Neural cell (in vitro differentiated cells): ENCODE data around the gene ATP6V1F. TPM values are rescaled to one million over a fixed set of nuclear protein-coding genes. Genes with fewer than 3 reads are reported as not detected.

ENCODE experiments used
- H2AFZ ChIP-seq: fragments of 200-600, 300-800 bp; sonication (generic), shearing (Covaris generic); 2 replicates; pipeline ENCODE4 v1.6.0; 2014; ENCODE audit warnings: low read depth, mild to moderate bottlenecking, antibody characterized with exemption, low read length, moderate library complexity
- H3F3A ChIP-seq: fragments of 200-600 bp; shearing (Covaris generic); 2 replicates; pipeline ENCODE4 v1.6.1; 2016; ENCODE audit warnings: mild to moderate bottlenecking, moderate library complexity, mixed read lengths, antibody characterized with exemption, low read length; ENCODE audit not compliant: insufficient read depth, poor library complexity, severe bottlenecking
- H3K27ac ChIP-seq: fragments of 200-600, 300-800 bp; sonication (generic), shearing (Covaris generic); 2 replicates; pipeline ENCODE4 v1.5.1; 2014; ENCODE audit warnings: mild to moderate bottlenecking, low read length, moderate library complexity
- H3K27me3 ChIP-seq: fragments of 300-800, 200-600 bp; sonication (generic), shearing (Covaris generic); 2 replicates; pipeline ENCODE4 v1.6.0; 2014; ENCODE audit warnings: mild to moderate bottlenecking, low read depth, low read length, moderate library complexity; ENCODE audit not compliant: insufficient read depth
- H3K36me3 ChIP-seq: fragments of 300-800, 200-600 bp; sonication (generic), shearing (Covaris generic); 2 replicates; pipeline ENCODE4 v1.5.1; 2014; ENCODE audit warnings: mild to moderate bottlenecking, antibody characterized with exemption, low read length, moderate library complexity; ENCODE audit not compliant: insufficient read depth
- H3K4me2 ChIP-seq: fragments of 300-800, 200-600 bp; sonication (generic), shearing (Covaris generic); 2 replicates; pipeline ENCODE4 v1.6.0; 2014; ENCODE audit warnings: mild to moderate bottlenecking, low read length
- H3K4me3 ChIP-seq: fragments of 300-800, 200-600 bp; sonication (generic), shearing (Covaris generic); 2 replicates; pipeline ENCODE4 v1.5.1; 2014; ENCODE audit warnings: mild to moderate bottlenecking, low read length, moderate library complexity
- H3K79me2 ChIP-seq: fragments of 200-600 bp; shearing (Covaris generic); replicated peaks from 2 replicates; pipeline ENCODE4 v1.6.0; 2014; ENCODE audit warnings: mild to moderate bottlenecking, low read length, moderate library complexity; ENCODE audit not compliant: insufficient read depth
- H3K9ac ChIP-seq: fragments of 300-800, 200-600 bp; sonication (generic), shearing (Covaris generic); 2 replicates; pipeline ENCODE4 v1.6.1; 2016; ENCODE audit warnings: mild to moderate bottlenecking, low read length, mixed read lengths
- H3K9me2 ChIP-seq: fragments of 200-600 bp; shearing (Covaris generic); 2 replicates; pipeline ENCODE4 v1.6.1; 2016; ENCODE audit warnings: mild to moderate bottlenecking, low read length, mixed read lengths; ENCODE audit not compliant: insufficient read depth
- H3K9me3 ChIP-seq: fragments of 200-600, 300-800 bp; sonication (generic), shearing (Covaris generic); 2 replicates; pipeline ENCODE4 v1.6.1; 2016; ENCODE audit warnings: mild to moderate bottlenecking, mixed run types, low read length, moderate library complexity, mixed read lengths
- H4K20me1 ChIP-seq: fragments of 200-600 bp; shearing (Covaris generic); 2 replicates; pipeline ENCODE4 v1.6.1; 2016; ENCODE audit warnings: mild to moderate bottlenecking, mixed run types; ENCODE audit not compliant: insufficient read depth
- CTCF ChIP-seq: fragments of 450-650 bp; IDR thresholded peaks from 2 replicates; pipeline ENCODE4 v1.5.1; 2014; ENCODE audit warnings: antibody characterized with exemption, mild to moderate bottlenecking, moderate library complexity; ENCODE audit not compliant: poor library complexity, severe bottlenecking
- EP300 ChIP-seq: fragments of 450-650 bp; conservative IDR thresholded peaks from 2 replicates; pipeline ENCODE4 v1.6.1; 2014; ENCODE audit warnings: antibody characterized with exemption, mild to moderate bottlenecking, moderate library complexity; ENCODE audit not compliant: poor library complexity, severe bottlenecking
- EZH2 ChIP-seq: fragments of 200-600, 300-800 bp; shearing (Covaris generic), sonication (generic); IDR thresholded peaks from 2 replicates; pipeline ENCODE4 v1.6.1; 2014; ENCODE audit warnings: antibody characterized with exemption, low read length, borderline replicate concordance, mild to moderate bottlenecking; ENCODE audit not compliant: insufficient read depth, poor library complexity, severe bottlenecking
- MXI1 ChIP-seq: fragments of 450-650 bp; conservative IDR thresholded peaks from 2 replicates; pipeline ENCODE4 v1.6.1; 2014; ENCODE audit warnings: antibody characterized with exemption, mild to moderate bottlenecking; ENCODE audit not compliant: poor library complexity, severe bottlenecking
- POLR2AphosphoS5 ChIP-seq: IDR thresholded peaks from 2 replicates; pipeline ENCODE4 v1.6.1; 2012
- RAD21 ChIP-seq: fragments of 450-650 bp; conservative IDR thresholded peaks from 2 replicates; pipeline ENCODE4 v1.6.1; 2014; ENCODE audit warnings: antibody characterized with exemption, mild to moderate bottlenecking, moderate library complexity
- REST ChIP-seq: IDR thresholded peaks from 2 replicates; pipeline ENCODE4 v1.6.1; 2012; ENCODE audit warnings: borderline replicate concordance
- SMC3 ChIP-seq: fragments of 450-650 bp; conservative IDR thresholded peaks from 2 replicates; pipeline ENCODE4 v1.6.1; 2014; ENCODE audit warnings: antibody characterized with exemption, mild to moderate bottlenecking, moderate library complexity; ENCODE audit not compliant: poor library complexity
- TAF1 ChIP-seq: IDR thresholded peaks from 2 replicates; pipeline ENCODE4 v1.6.1; 2012; ENCODE audit warnings: low read depth
- polyA plus RNA-seq: library from polyadenylated mRNA; depleted of rRNA; stranded (reverse); fragments of >200 nt; gene quantifications from 2 replicates; pipeline ENCODE4 v1.2.3, GENCODE V29; 2014

The ATP6V1F gene
- polyA plus RNA-seq, 1 donor from 2014 or later = 246 TPM

DNA sequence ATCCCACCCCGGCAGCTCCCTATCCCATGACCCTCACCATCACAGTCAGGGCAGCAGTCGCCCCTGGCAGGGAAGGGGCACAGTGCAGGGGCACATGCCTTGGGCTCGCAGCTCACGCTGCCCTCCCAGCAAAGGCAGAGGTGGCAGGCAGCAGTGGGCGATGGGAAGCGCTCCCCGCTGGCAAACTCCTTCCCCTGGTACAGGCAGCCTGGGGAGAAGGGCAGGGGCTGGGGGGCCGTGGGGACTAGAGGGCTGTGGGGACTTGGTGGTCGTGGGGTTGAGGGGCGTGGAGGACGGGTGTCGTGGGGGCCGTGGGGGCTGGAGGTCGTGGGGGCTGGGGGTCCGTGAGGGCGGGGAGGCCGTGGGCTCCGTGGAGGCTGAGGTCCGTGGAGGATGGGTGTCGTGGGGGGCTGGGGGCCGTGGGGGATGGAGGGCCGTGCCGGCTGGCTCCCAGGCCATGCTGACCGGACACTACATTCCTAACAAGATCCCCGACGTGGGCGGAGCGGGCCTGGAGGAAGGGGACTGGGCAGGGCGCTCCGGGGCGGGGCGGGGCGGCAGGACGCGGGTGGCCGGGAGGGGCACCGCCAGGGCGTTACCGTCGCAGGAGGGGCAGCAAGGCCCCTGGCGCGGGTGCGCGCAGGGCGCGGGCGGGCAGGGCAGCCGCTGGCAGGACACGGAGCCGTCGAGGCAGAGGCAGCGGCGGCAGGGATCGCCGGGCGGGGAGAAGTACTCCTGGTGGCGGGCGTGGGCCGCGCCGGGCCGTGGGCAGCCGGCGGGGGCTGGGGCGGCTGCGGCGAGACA lies 27.9 kb downstream of the ATP6V1F start:
- H3K36me3 ChIP-seq = no peaks in the 10 kb centered on the region
- TF ChIP-seq EZH2 (no peak), REST (no peak), MXI1 (no peak), POLR2AphosphoS5 (no peak), CTCF (no peak), TAF1 (no peak)
- no peak overlapping the region for H3K9ac ChIP-seq
- H3K9me2 ChIP-seq = no peaks in the 10 kb centered on the region
- H3K4me2 ChIP-seq = no peak overlapping the region
- no peak overlapping the region for H3K27ac ChIP-seq
- no peak overlapping the region for H2AFZ ChIP-seq
- no peaks in the 10 kb centered on the region for H3K9me3 ChIP-seq
- no peak overlapping the region for H3K4me3 ChIP-seq
- no peaks in the 10 kb centered on the region for H4K20me1 ChIP-seq
- H3K79me2 ChIP-seq = no peaks in the 10 kb centered on the region
- H3K27me3 ChIP-seq = peaks cover 32% of the 10 kb centered on the region
- no peaks in the 10 kb centered on the region for H3F3A ChIP-seq

- no peak overlapping the region for H3K4me3 ChIP-seq
- H3K9ac ChIP-seq = no peak overlapping the region
- H3K27me3 ChIP-seq = peaks cover 32% of the 10 kb centered on the region
- no peak overlapping the region for H3K27ac ChIP-seq
- H3K4me2 ChIP-seq = no peak overlapping the region
- H2AFZ ChIP-seq = no peak overlapping the region
- no peaks in the 10 kb centered on the region for H3K79me2 ChIP-seq
- H4K20me1 ChIP-seq = no peaks in the 10 kb centered on the region
- no peaks in the 10 kb centered on the region for H3K9me3 ChIP-seq
- H3F3A ChIP-seq = no peaks in the 10 kb centered on the region
- no peak for TF ChIP-seq EZH2
- no peak for TF ChIP-seq RAD21
- no peak for TF ChIP-seq MXI1
- no peak for TF ChIP-seq REST
- TF ChIP-seq EP300 = no peak
- TF ChIP-seq SMC3 = no peak
- no peak for TF ChIP-seq POLR2AphosphoS5
- TF ChIP-seq CTCF = no peak
- no peak for TF ChIP-seq TAF1
- no peaks in the 10 kb centered on the region for H3K36me3 ChIP-seq
- no peaks in the 10 kb centered on the region for H3K9me2 ChIP-seq
Measured at GRCh38 chr7:128891110-128891941, 28.7 kb downstream of the ATP6V1F start.
